Ascending aorta (tissue), 2 donors: ENCODE results near the gene NDST3. TPM values are rescaled to one million over a fixed set of nuclear protein-coding genes. Genes with fewer than 3 reads are reported as not detected.

Source experiments
- DNase-seq, 2 donors: peaks; one replicate each; pipeline ENCODE4 v3.0.0-alpha.2; 2019; ENCODE audit warnings: low spot score in 2 of 2
- H3K27ac ChIP-seq, 2 donors: fragments of 200-600 bp; sonication (generic); one replicate each; pipeline ENCODE4 v1.5.1; 2016 to 2017; ENCODE audit warnings: mild to moderate bottlenecking in 1 of 2
- H3K27me3 ChIP-seq: fragments of 200-600 bp; sonication (generic); one replicate; pipeline ENCODE4 v1.5.1; 2017
- H3K36me3 ChIP-seq, 2 donors: fragments of 200-600 bp; sonication (generic); one replicate each; pipeline ENCODE4 v1.5.1; 2016
- H3K4me1 ChIP-seq, 2 donors: fragments of 200-600 bp; sonication (generic); one replicate each; pipeline ENCODE4 v1.5.1; 2016 to 2017; ENCODE audit warnings: mild to moderate bottlenecking in 1 of 2
- H3K4me3 ChIP-seq, 2 donors: fragments of 200-600 bp; sonication (generic); one replicate each; pipeline ENCODE4 v1.5.1; 2016 to 2017; ENCODE audit warnings: mild to moderate bottlenecking in 1 of 2
- H3K9me3 ChIP-seq, 2 donors: fragments of 200-600 bp; sonication (generic); one replicate each; pipeline ENCODE4 v1.5.1; 2016
- CTCF ChIP-seq, 3 experiments: fragments of 200-600 bp in 2 of 3; fragments of 450-650 bp in 1 of 3; sonication (generic) in 2 of 3; IDR thresholded peaks; one replicate each; pipeline ENCODE4 v1.5.1; 2016 to 2019; ENCODE audit warnings: antibody characterized with exemption in 3 of 3, mild to moderate bottlenecking in 1 of 3, moderate library complexity in 1 of 3
- intact Hi-C: fragments of 100-400 bp; cut with DNase I; formaldehyde crosslinking; loops from one replicate; pipeline ENCODE4 v1.15.1; 2023
- total RNA-seq: library from RNA; depleted of rRNA; stranded (reverse); fragments of >200 nt; gene quantifications from one replicate; pipeline ENCODE4 v1.1.0, GENCODE V29; 2016

NDST3 gene
- total RNA-seq, 1 donor from 2014 or later: not detected

- H3K27ac ChIP-seq: no peak overlapping the region
- no peak for TF ChIP-seq CTCF (IDR thresholded peaks at IDR 0.05)
- H3K4me1 ChIP-seq: no peaks in the 10 kb centered on the region
- DNase-seq: no peak
- no peaks in the 10 kb centered on the region for H3K9me3 ChIP-seq
- no peak overlapping the region for H3K4me3 ChIP-seq
- no peaks in the 10 kb centered on the region for H3K36me3 ChIP-seq
- intact Hi-C loops: no loop called here
- H3K27me3 ChIP-seq: no peaks in the 10 kb centered on the region
These were observed 107.0 kb downstream of the NDST3 start for GRCh38 chr4:118141240-118141639.

GRCh38 chr4:118154649-118155048 lies 120.4 kb downstream of the NDST3 start:
- Histone ChIP-seq H3K4me1 (no peaks in the 10 kb centered on the region), H3K27me3 (no peaks in the 10 kb centered on the region), H3K27ac (no peak overlapping the region), H3K4me3 (no peak overlapping the region), H3K9me3 (no peaks in the 10 kb centered on the region), H3K36me3 (no peaks in the 10 kb centered on the region)
- intact Hi-C loops: no loop called here
- TF ChIP-seq CTCF (IDR thresholded peaks at IDR 0.05): no peak
- no peak for DNase-seq

- no peaks in the 10 kb centered on the region for H3K9me3 ChIP-seq
- TF ChIP-seq CTCF (IDR thresholded peaks at IDR 0.05): no peak
- DNase-seq: no peak
- no peak overlapping the region for H3K4me3 ChIP-seq
- no peaks in the 10 kb centered on the region for H3K36me3 ChIP-seq
- intact Hi-C loops: no loop called here
- H3K4me1 ChIP-seq: no peaks in the 10 kb centered on the region
- no peak overlapping the region for H3K27ac ChIP-seq
- H3K27me3 ChIP-seq: no peaks in the 10 kb centered on the region
These were observed 121.2 kb downstream of the NDST3 start for GRCh38 chr4:118155516-118155915.

- no peak for DNase-seq
- H3K4me1 ChIP-seq: no peaks in the 10 kb centered on the region
- H3K9me3 ChIP-seq: no peaks in the 10 kb centered on the region
- no peaks in the 10 kb centered on the region for H3K27me3 ChIP-seq
- no peaks in the 10 kb centered on the region for H3K36me3 ChIP-seq
- intact Hi-C loops: no loop called here
- TF ChIP-seq CTCF (IDR thresholded peaks at IDR 0.05): no peak
- no peak overlapping the region for H3K4me3 ChIP-seq
- H3K27ac ChIP-seq: no peak overlapping the region
These were observed 124.6 kb downstream of the NDST3 start for GRCh38 chr4:118158763-118159375.

GRCh38 chr4:118167306-118167705 lies 133.0 kb downstream of the NDST3 start:
- Histone ChIP-seq H3K36me3 (no peaks in the 10 kb centered on the region), H3K9me3 (peaks cover 0 to 8% of the 10 kb centered on the region in 2 donors), H3K27me3 (no peaks in the 10 kb centered on the region), H3K27ac (no peak overlapping the region), H3K4me1 (no peaks in the 10 kb centered on the region), H3K4me3 (no peak overlapping the region)
- intact Hi-C loops: no loop called here
- no peak for DNase-seq
- no peak for TF ChIP-seq CTCF (IDR thresholded peaks at IDR 0.05)

GRCh38 chr4:118171381-118171780 lies 137.1 kb downstream of the NDST3 start:
- Histone ChIP-seq H3K9me3 (peaks cover 0 to 8% of the 10 kb centered on the region in 2 donors), H3K27me3 (no peaks in the 10 kb centered on the region), H3K4me1 (no peaks in the 10 kb centered on the region), H3K27ac (no peak overlapping the region), H3K36me3 (no peaks in the 10 kb centered on the region), H3K4me3 (no peak overlapping the region)
- no peak for TF ChIP-seq CTCF (IDR thresholded peaks at IDR 0.05)
- no peak for DNase-seq
- intact Hi-C loops: no loop called here
